Measurements from ENCODE around the gene RPUSD4.

The RPUSD4 gene

GRCh38 chr11:126212089-126212660, 725 bp upstream of the RPUSD4 start:
- DNase-seq (ENCODE audit: low read depth in 2 of 2) = no peak

DNA sequence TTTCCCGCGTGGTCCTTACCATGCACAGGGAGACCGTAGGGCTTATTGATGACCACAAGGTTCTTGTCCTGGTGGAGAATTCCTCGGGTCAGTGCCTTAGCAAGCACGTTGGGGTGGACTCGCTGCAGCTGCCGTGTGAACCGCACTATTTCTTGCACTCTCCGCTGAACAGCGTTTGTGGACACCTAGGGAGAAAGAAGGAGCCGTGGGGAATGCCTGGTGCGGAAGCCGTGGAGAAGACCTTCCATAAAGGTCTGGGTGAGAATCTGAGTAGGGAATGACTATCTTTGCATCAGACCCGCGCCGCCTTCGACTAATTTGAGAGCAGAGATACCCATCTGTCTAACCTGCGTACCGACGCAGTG, 597 bp downstream of the RPUSD4 start:
- no peak for DNase-seq (ENCODE audit: low read depth in 2 of 2)

- no peak for DNase-seq (ENCODE audit: low read depth in 2 of 2)
Measured at GRCh38 chr11:126207896-126208295, 3.6 kb downstream of the RPUSD4 start.

GRCh38 chr11:126205359-126205758, 6.1 kb downstream of the RPUSD4 start:
- DNase-seq (ENCODE audit: low read depth in 2 of 2) = no peak

GRCh38 chr11:126202646-126203359, 8.6 kb downstream of the RPUSD4 start:
- no peak for DNase-seq (ENCODE audit: low read depth in 2 of 2)

DNA sequence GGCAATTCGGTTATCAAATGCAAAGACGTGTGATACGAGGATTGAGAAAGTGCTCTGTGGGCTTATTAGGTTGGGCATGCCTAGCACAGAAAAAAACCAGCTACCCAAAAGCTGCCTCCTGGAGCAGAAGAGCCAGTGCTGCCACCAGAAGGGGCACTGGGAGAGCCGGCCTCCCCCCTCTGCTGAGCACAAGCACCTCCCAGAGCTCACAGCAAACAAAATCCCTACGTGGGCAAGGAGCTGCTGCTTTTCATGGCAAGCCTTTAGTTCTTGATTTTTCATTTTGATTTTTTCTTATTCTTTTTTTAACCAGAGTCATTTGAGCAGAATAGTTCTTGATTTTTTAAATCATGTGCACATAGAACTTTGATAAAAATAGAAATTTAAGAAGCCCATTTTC, 12.8 kb downstream of the RPUSD4 start:
- DNase-seq (ENCODE audit: low read depth in 2 of 2) = no peak

GRCh38 chr11:126197277-126197939, 14.0 kb downstream of the RPUSD4 start:
- DNase-seq (ENCODE audit: low read depth in 2 of 2) = no peak

DNA sequence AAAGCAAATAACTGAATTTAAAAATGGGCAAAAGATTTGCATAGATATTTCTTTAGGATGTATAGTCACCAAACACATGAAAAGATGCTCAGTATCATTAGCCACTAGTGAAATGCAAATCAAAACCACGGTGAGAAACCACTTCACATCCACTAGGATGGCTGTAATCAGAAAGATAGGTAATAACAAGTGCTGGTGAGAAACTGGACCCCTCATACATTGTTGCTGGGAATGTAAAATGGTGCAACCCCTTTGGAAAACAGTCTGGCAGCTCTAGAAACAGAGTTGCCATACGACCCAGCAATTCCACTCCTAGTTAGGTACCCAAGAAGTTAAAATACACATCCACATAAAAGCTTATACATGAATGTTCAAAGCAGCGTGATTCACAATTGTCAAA, 16.3 kb downstream of the RPUSD4 start:
- DNase-seq (ENCODE audit: low read depth in 2 of 2) = no peak

GRCh38 chr11:126194121-126194543, 17.3 kb downstream of the RPUSD4 start:
- DNase-seq (ENCODE audit: low read depth in 2 of 2) = peak in 1 of 2 experiments; percentile 17

- DNase-seq (ENCODE audit: low read depth in 2 of 2) = no peak
Measured at GRCh38 chr11:126193038-126193478, 18.4 kb downstream of the RPUSD4 start.

DNA sequence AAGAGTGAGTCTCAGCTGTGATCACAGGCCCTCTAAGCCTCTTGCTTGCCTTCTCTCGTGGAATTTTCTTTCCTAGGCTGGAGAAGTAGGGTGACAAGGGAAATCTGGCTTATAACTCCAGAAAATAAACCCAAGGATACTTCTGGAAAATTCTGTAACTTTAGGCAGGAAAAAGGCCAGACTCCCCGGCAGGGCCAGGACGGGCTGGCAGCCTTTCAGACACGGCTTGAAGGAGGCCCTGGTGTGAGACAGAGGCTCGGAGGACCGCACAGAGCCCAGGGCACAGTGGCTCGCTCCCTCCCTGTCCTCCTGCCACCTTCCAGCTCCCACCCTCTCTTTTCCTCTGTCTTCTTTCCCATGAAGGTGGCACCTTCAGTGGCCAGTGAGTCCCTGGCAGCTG, 19.1 kb downstream of the RPUSD4 start:
- DNase-seq (ENCODE audit: low read depth in 2 of 2) = no peak

DNA sequence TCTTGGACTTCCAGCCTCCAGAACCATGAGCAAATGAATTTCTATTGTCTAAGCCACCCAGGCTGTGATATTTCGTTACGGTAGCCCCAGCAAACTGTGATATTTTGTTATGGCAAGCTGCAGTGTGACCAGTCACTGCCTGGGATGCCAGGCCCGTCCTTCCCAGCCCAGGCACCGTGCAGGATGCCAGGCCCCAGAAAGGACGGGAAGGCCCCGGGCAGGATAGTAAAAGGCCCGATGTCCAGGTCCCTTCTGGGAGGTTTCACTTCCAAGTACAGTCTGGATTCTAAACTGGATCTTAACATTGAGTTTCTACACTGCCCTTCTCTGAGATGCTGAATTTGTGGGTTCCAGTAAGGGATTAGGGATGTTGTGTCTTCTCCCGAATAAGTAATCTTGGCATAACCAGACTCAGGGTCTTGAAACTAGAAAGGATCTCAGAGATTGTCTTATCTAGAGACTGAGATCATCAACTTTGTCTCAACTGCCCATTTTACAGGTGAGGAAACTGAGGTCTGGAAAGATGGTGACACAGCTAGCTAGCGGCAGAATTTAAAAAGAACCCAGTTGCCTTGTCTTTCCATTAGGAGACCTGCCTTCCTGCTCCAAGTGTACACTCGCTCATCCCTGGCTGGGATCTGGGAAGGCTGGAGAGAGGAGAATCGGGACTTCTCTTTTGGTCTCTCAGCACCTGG, 19.9 kb downstream of the RPUSD4 start:
- no peak for DNase-seq (ENCODE audit: low read depth in 2 of 2)

DNA sequence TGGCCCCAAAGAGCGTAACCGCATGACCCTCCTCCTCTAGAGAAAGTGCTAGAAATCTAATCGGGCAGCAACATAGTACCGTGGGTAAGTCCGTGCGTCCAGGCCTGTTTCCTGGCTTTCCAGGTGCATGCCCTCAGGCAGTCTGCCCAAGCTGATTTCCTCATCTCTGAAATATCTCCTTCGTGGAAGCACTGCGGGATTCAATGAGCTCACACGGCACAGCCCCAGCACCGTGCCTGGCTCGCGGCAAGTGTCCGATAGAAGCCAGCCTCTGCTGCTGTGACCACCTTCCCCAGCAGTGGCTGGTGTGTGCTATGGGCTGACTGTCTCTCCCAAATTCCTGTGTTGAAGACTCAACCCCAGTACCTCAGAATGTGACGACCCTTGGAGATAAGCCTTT, 20.7 kb downstream of the RPUSD4 start:
- DNase-seq (ENCODE audit: low read depth in 2 of 2) = no peak

DNA sequence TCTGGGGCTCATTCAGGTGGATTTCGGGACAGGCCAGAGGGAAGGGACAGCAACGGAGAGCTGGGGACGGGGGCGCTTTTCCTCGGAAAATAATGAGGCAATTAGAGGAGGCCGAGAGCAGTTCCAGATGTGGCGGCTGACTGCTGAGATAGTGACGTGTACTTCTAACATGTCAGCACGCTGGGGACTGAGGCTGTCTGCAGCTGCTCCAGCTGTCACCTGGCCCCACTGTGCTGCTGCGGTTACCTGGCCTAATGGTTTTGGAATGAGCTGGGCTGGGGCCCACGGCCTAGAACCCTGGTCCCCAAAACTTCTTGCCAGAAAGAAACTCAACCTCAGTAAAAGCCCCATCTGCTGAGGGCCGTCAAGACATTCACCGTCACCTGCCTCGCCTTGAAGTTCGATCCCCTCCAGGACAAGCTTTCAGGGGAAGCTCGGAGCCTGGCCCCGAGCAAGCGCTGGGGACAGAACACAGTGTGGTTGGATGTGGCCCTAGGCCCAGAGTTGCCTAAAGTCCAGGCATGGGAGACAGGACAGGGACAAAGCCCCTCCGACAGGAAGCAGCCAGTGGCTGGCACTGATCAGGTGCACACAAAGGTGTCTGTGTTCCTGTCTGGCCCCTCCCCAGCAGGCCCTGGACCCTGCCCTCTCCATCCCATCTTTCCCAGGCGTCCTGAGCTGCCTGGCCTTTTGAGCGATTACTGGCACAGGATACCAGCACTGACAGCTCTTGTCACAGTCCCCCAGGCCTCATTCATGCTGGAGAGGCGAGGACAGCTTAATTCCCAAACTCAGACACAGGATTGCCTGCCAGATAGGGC, 22.1 kb downstream of the RPUSD4 start:
- DNase-seq (ENCODE audit: low read depth in 2 of 2) = no peak

GRCh38 chr11:126188332-126189108, 22.9 kb downstream of the RPUSD4 start:
- no peak for DNase-seq (ENCODE audit: low read depth in 2 of 2)

DNA sequence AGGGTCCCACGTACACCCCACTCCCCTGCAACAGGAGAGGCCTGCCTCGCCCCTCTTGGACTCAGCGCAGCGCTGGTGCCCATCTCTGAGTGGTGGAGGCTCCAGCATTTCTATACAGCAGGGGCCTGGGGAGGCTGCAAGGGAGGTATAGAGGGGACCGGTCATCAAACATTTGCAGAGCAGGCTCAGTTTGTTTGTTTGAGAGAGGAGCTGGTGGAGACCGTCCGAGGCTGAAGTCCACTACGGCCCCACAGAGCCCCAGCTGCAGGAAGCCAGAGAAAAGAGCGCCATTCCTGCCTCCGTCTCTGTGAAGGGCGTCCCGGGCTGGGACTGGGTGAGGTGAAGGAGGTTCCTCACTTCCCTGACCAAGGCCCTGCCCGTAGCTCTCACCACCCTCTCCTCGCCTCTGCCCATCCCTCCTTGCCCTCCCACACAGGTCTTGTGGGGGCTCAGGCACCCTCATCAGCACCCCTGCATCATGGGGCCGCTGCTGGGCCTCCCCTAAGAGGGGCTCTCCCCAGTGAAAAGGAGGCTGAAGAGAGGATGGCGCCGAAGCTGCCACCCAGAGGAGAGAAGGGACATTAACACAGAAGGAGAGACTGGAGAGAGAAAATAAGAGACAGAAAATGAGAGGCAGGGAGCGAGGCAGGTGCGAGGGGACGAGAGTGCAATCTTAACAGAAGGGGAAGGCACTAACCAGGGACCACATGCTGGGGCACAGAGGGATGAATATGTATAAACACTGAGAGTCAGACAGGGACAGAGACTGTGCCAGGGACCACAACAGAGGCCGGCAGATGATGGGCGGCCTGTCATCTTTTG, 24.5 kb downstream of the RPUSD4 start:
- no peak for DNase-seq (ENCODE audit: low read depth in 2 of 2)

DNA sequence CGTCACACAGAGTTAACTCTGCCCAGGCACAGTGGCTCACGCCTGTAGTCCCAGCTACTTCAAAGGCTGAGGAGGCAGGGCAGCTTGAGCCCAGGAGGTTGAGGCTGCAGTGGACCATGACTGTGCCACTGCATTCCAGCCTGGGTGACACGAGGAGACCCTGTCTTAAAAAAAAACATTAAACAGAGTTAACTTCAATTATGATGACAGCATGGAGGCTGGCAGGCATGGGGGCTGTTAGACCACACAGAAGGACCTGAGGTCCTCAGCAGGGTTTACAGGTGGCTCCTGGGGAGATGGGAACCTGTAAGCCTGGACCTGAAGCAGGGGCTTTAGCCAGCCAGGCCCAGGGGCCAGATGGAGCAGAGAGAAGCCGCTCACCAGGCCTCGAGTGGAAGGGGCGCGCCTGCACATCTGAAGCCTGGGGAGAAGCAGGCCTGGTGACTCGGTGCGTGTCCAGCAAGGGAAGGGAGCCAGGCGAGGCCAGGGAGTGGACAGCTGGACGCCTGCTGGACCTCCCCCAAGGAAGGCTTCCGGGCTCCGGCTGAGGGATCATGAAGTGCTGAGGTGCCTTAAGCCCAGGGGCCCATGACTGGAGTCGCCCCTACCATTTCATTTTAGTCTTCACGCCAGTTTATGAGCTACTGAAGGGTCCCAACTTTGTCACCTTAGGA, 25.3 kb downstream of the RPUSD4 start:
- no peak for DNase-seq (ENCODE audit: low read depth in 2 of 2)

GRCh38 chr11:126185259-126186024, 26.0 kb downstream of the RPUSD4 start:
- no peak for DNase-seq (ENCODE audit: low read depth in 2 of 2)

Measured in stimulated activated CD4-positive, alpha-beta T cell treated with anti-CD3 and anti-CD28 coated beads, Interleukin-12 subunit alpha, Interleukin-12 subunit beta, amount 100 ng/mL, for 24 hours (primary cell).